NCI-H748 (cell line): ENCODE measurements around the gene COBL.

Experiments
- DNase-seq: peaks from one replicate; lab custom pipeline; 2025; ENCODE audit not compliant: unreplicated experiment; lab: John Stamatoyannopoulos, UW

The COBL gene

GRCh38 chr7:51029701-51030191 is 286.9 kb downstream of the COBL start:
- no peak for DNase-seq

GRCh38 chr7:51029131-51029530 is 287.5 kb downstream of the COBL start:
- no peak for DNase-seq

GRCh38 chr7:51027935-51028830 is 288.4 kb downstream of the COBL start:
- DNase-seq = no peak

GRCh38 chr7:51027106-51027934 is 289.3 kb downstream of the COBL start:
- no peak for DNase-seq

DNA sequence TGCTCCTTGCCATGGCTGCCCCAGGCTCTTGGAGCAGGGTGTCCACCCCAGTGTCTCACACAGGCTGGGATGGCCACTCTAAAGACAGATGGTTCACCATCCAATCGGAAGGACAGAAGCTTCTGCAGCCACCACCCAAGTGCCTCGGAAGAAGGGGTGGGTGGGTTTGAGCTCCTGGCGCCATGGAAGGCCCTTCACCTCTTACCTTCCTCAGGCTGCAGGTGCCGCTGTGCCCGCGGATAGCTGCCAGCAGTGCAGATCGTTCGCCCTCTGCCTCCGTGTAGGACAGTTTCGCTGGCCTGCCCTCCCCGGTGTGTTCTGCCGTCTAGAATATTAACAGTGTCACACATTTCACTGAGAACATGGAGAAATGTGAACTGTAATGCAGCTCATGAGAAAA is 290.3 kb downstream of the COBL start:
- no peak for DNase-seq

GRCh38 chr7:51025668-51026067 is 290.9 kb downstream of the COBL start:
- no peak for DNase-seq

- no peak for DNase-seq
Measured at GRCh38 chr7:51024867-51025266, 291.7 kb downstream of the COBL start.

GRCh38 chr7:51023547-51023946 is 293.1 kb downstream of the COBL start:
- DNase-seq = no peak

DNA sequence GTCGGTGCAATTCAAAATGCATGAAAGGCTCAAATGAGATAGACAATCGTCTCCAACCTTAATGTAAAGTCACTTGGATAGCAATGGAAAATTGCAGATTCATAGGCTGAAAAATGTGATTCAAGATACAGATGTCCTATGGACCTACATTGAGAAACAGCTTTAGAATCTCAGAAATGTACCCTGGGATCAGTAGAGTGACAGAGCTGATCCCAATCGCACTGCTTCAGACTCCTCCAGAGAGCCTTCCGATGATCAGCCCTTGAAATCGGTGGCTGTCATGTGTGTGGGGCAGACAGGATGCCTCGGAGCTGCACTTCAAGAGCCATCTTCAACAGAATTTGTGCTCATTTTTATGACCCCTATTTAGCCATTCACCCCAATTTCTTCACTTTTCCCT is 293.8 kb downstream of the COBL start:
- DNase-seq = no peak

DNA sequence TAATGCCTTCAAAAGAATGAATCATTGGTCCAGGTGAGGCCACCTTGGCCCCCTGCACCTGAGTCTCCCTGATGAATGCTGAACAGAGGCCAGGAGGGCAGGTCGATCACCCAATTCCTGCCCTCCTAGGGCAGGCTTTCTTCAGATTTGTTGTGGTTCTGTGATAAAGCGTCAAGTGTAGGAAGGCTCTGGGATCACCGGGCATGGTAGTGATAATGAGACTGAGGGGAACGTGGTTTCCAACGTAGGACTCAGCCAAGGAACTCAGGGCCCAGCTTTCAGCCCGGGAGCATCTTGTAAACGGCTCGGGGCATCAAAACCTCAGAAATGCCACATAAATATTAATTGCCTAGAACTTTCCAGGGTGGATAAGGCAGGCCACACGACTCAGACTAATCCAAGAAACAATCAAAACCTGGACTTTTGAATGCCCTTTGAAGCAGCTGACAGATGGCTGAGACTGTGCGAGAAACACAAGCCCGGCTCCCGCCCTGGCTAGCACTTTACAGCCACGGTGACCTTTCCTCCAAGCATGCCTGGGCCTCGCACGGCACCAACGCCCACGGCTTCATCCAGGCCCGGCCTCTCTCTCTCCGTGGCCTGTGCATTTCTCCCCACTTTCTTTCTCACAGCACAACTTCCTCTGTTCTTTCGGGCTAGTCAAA is 294.6 kb downstream of the COBL start:
- DNase-seq = no peak

GRCh38 chr7:51020944-51021343 is 295.7 kb downstream of the COBL start:
- no peak for DNase-seq

DNA sequence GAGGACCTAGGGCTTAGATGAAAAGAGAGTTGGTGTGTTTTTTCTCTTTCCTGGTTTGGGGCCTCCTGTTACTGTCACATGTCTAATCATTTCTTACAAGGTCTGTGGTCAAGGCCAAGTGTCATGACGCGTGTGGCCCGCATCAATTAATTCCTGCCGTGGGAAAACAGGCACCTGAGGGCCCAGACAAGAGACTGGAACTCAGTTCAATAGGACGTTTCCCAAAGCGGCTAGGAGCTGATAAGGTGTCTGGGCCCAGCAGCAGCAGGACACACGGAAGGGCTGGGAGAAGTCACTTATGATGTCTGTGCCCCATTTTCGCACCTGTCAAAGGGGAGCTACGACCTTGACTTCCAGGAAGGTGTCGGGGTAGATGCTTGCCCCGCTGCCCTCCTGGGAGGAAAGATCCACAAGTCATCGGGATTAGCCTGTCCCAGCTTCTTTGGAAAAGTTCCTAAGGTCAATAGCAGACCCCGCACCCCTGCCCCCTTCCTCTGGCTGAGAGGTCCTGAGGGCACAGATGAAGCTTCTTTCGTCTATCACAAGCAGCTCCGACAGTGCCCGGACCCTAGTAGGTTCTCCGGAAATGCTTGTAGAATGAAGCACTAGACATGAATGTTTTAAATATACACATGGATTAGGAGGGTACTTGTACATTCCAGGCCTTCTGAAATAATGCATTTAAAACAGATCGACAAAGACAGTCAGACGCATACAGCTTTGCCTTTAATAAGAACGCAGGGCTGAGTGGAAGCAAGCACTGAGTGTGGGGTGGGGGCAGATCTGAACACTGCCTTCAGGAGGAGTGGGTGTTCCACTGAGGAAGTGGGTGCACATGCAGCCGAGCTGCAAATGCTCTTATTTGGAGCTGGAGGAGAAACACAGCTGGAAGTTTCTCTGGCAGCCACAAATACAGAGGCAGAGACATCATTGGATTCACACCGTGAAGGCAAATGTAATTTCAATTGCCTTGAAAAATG is 296.4 kb downstream of the COBL start:
- no peak for DNase-seq

GRCh38 chr7:51019191-51019844 is 297.3 kb downstream of the COBL start:
- DNase-seq = no peak

DNA sequence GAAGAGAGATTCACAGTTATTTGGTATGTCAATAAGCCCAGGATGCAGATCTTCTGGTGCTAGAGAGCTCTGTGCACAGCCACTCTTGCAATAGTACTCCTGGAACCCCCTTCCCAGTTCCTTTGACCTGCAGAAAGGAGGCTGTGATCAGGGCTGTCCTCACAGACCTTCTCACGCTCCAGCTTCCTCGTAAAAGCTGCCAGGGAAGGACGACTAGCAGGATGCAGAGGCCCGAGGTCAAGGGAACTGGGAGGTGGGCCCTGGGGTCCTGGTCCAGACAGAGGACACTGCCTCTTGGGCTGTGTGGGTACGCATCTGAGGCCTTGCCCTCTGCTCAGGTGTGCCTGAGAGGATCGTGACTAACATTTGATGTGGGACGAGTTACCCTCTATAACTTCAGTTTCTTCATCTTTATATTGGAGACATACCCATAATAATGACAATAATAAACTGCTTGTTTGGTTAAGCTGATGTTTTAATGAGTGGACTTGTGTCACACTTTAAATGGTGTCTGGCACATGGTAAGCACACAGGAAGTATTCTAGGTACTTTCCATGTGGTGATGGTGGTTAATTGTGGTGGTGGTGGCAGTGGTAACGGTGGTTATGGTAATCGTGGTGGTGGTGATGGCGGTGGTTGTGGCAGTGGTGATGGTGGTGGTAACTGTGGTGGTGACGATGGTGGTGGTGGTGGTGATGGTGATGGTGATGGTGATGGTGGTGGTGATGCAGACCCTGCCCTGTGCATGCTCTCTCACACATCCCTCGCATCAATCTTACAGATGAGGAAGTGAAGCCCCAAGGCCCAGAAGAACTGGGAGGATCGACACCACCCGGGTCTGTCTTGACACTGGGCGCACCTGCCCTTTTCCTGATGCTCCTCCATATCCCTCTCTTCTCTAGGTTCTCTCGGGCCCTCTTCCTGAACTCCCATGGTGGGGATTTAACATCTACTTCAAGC is 298.8 kb downstream of the COBL start:
- DNase-seq = no peak

GRCh38 chr7:51016546-51016945 is 300.1 kb downstream of the COBL start:
- DNase-seq = no peak

DNA sequence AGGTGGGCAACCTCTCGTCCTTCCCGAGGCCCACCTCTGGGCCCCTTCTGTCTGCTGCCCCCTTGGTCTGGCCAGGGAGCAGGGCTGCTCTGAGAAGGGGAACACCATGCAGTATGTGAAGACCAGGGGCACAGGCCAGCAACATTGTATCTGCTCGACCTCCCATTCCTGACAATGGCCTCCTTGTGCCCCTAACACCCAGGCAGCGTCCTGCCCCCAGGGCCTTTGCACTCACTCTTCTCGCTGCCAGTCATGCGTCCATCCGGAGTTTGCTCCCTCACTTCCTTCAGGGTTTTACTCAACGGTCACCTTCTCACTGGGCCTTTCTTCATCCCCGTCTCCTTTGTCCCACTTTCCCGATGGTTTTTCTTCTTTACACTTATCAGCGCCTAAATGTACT is 301.0 kb downstream of the COBL start:
- no peak for DNase-seq

- no peak for DNase-seq
Measured at GRCh38 chr7:51014811-51015210, 301.8 kb downstream of the COBL start.

GRCh38 chr7:51013861-51014511 is 302.6 kb downstream of the COBL start:
- no peak for DNase-seq
